ENCODE data around the gene VSTM1.

VSTM1 gene

GRCh38 chr19:54011507-54012211, 52.0 kb downstream of the VSTM1 start:
- Histone ChIP-seq H3K36me3 (ENCODE audit: insufficient read depth, low read length) (no peaks in the 10 kb centered on the region), H3K9ac (ENCODE audit: low read depth, low read length) (peak overlapping the region; percentile 40)

GRCh38 chr19:54010474-54010873, 53.2 kb downstream of the VSTM1 start:
- Histone ChIP-seq H3K9ac (ENCODE audit: low read depth, low read length) (no peak overlapping the region), H3K4me1 (ENCODE audit: insufficient read depth, low read length) (no peaks in the 10 kb centered on the region; the same call in 1 of the 2 replicates), H3K36me3 (ENCODE audit: insufficient read depth, low read length) (no peaks in the 10 kb centered on the region), H3K9me3 (ENCODE audit: control insufficient read depth, insufficient read depth, low read length) (no peaks in the 10 kb centered on the region)

More at GRCh38 chr19:54011507-54012211, 52.0 kb downstream of the VSTM1 start:
- Histone ChIP-seq H3K4me1 (ENCODE audit: insufficient read depth, low read length) (no peaks in the 10 kb centered on the region; the same call in 1 of the 2 replicates), H3K9me3 (ENCODE audit: control insufficient read depth, insufficient read depth, low read length) (no peaks in the 10 kb centered on the region)

- Histone ChIP-seq H3K9ac (ENCODE audit: low read depth, low read length) (no peak overlapping the region), H3K4me1 (ENCODE audit: insufficient read depth, low read length) (no peaks in the 10 kb centered on the region; the same call in 1 of the 2 replicates), H3K36me3 (ENCODE audit: insufficient read depth, low read length) (no peaks in the 10 kb centered on the region), H3K9me3 (ENCODE audit: control insufficient read depth, insufficient read depth, low read length) (no peaks in the 10 kb centered on the region)
These were observed 54.3 kb downstream of the VSTM1 start for GRCh38 chr19:54009440-54009839.

- H3K4me1 ChIP-seq (ENCODE audit: insufficient read depth, low read length) = peaks cover 5% of the 10 kb centered on the region
- H3K9ac ChIP-seq (ENCODE audit: low read depth, low read length) = no peak overlapping the region
- H3K9me3 ChIP-seq (ENCODE audit: control insufficient read depth, insufficient read depth, low read length) = no peaks in the 10 kb centered on the region
- no peaks in the 10 kb centered on the region for H3K36me3 ChIP-seq (ENCODE audit: insufficient read depth, low read length)
These were observed 61.0 kb downstream of the VSTM1 start for GRCh38 chr19:54002495-54003315.

GRCh38 chr19:54001496-54001895, 62.2 kb downstream of the VSTM1 start:
- Histone ChIP-seq H3K9me3 (ENCODE audit: control insufficient read depth, insufficient read depth, low read length) (no peaks in the 10 kb centered on the region), H3K4me1 (ENCODE audit: insufficient read depth, low read length) (peaks cover 5% of the 10 kb centered on the region), H3K9ac (ENCODE audit: low read depth, low read length) (no peak overlapping the region), H3K36me3 (ENCODE audit: insufficient read depth, low read length) (no peaks in the 10 kb centered on the region)

GRCh38 chr19:53999694-54000093, 64.0 kb downstream of the VSTM1 start:
- Histone ChIP-seq H3K4me1 (ENCODE audit: insufficient read depth, low read length) (peaks cover 5% of the 10 kb centered on the region), H3K36me3 (ENCODE audit: insufficient read depth, low read length) (no peaks in the 10 kb centered on the region), H3K9ac (ENCODE audit: low read depth, low read length) (no peak overlapping the region), H3K9me3 (ENCODE audit: control insufficient read depth, insufficient read depth, low read length) (no peaks in the 10 kb centered on the region)

GRCh38 chr19:53998223-53998622, 65.5 kb downstream of the VSTM1 start:
- H3K36me3 ChIP-seq (ENCODE audit: insufficient read depth, low read length) = no peaks in the 10 kb centered on the region
- no peak overlapping the region for H3K9ac ChIP-seq (ENCODE audit: low read depth, low read length)
- H3K4me1 ChIP-seq (ENCODE audit: insufficient read depth, low read length) = peaks cover 5% of the 10 kb centered on the region
- H3K9me3 ChIP-seq (ENCODE audit: control insufficient read depth, insufficient read depth, low read length) = no peaks in the 10 kb centered on the region

- Histone ChIP-seq H3K36me3 (ENCODE audit: insufficient read depth, low read length) (no peaks in the 10 kb centered on the region), H3K4me1 (ENCODE audit: insufficient read depth, low read length) (peaks cover 5% of the 10 kb centered on the region), H3K9me3 (ENCODE audit: control insufficient read depth, insufficient read depth, low read length) (no peaks in the 10 kb centered on the region), H3K9ac (ENCODE audit: low read depth, low read length) (no peak overlapping the region)
These were observed 68.9 kb downstream of the VSTM1 start for GRCh38 chr19:53994811-53995210.

- Histone ChIP-seq H3K36me3 (ENCODE audit: insufficient read depth, low read length) (no peaks in the 10 kb centered on the region), H3K9ac (ENCODE audit: low read depth, low read length) (no peak overlapping the region), H3K9me3 (ENCODE audit: control insufficient read depth, insufficient read depth, low read length) (no peaks in the 10 kb centered on the region), H3K4me1 (ENCODE audit: insufficient read depth, low read length) (peaks cover 5% of the 10 kb centered on the region)
These were observed 70.2 kb downstream of the VSTM1 start for GRCh38 chr19:53993448-53993847.

- peaks cover under 1% of the 10 kb centered on the region; the same call in 1 of the 2 replicates for H3K4me1 ChIP-seq (ENCODE audit: insufficient read depth, low read length)
- no peaks in the 10 kb centered on the region for H3K36me3 ChIP-seq (ENCODE audit: insufficient read depth, low read length)
- no peaks in the 10 kb centered on the region for H3K9me3 ChIP-seq (ENCODE audit: control insufficient read depth, insufficient read depth, low read length)
- no peak overlapping the region for H3K9ac ChIP-seq (ENCODE audit: low read depth, low read length)
These were observed 70.9 kb downstream of the VSTM1 start for GRCh38 chr19:53992815-53993214.

- no peaks in the 10 kb centered on the region; the same call in 1 of the 2 replicates for H3K4me1 ChIP-seq (ENCODE audit: insufficient read depth, low read length)
- no peaks in the 10 kb centered on the region for H3K9me3 ChIP-seq (ENCODE audit: control insufficient read depth, insufficient read depth, low read length)
- no peaks in the 10 kb centered on the region for H3K36me3 ChIP-seq (ENCODE audit: insufficient read depth, low read length)
- H3K9ac ChIP-seq (ENCODE audit: low read depth, low read length) = peak overlapping the region; percentile 54; the same call in 1 of the 2 replicates
These were observed 71.5 kb downstream of the VSTM1 start for GRCh38 chr19:53992211-53992610.

- peak within 1 kb of the TSS; percentile 54 for H3K9ac ChIP-seq (ENCODE audit: low read depth, low read length)
These were observed 72.2 kb downstream of the VSTM1 start, which contains the start of gene CACNG6 for GRCh38 chr19:53991224-53992113. TSS of gene CACNG6 (plus strand) at chr19:53991637. CDS start at chr19:53992878, 1,241 bp downstream.

More at GRCh38 chr19:53991224-53992113, 72.2 kb downstream of the VSTM1 start, which contains the start of gene CACNG6:
- Histone ChIP-seq H3K36me3 (ENCODE audit: insufficient read depth, low read length) (no peaks in the 10 kb centered on the region), H3K4me1 (ENCODE audit: insufficient read depth, low read length) (no peaks in the 10 kb centered on the region; the same call in 1 of the 2 replicates), H3K9me3 (ENCODE audit: control insufficient read depth, insufficient read depth, low read length) (no peaks in the 10 kb centered on the region)

All from ES-I3 (cell line).